ENCODE measurements around the gene ERMP1. TPM values are rescaled to one million over a fixed set of nuclear protein-coding genes. Genes with fewer than 3 reads are reported as not detected.

The ERMP1 gene
- polyA plus RNA-seq, 2 of the 4 experiments (the other 2 are of a cell fraction): 22.5 to 53.4 TPM

GRCh38 chr9:5868235-5868634 is 35.3 kb upstream of the ERMP1 start (continued):
- TF ChIP-seq KDM1A (IDR thresholded peaks at IDR 0.05; ENCODE audit: low read depth) (no peak), HOXA7 (CRISPR knock-in tag; IDR thresholded peaks at IDR 0.05) (no peak), POLR2AphosphoS2 (conservative IDR thresholded peaks at IDR 0.05; ENCODE audit: low read length) (no peak), HES2 (IDR thresholded peaks at IDR 0.05) (no peak), ATOH8 (CRISPR knock-in tag; IDR thresholded peaks at IDR 0.05; ENCODE audit: low read depth) (no peak), RFX5 (IDR thresholded peaks at IDR 0.05) (no peak), CHD4 (IDR thresholded peaks at IDR 0.05; ENCODE audit: borderline replicate concordance) (no peak), RARB (CRISPR knock-in tag; IDR thresholded peaks at IDR 0.05) (no peak)

- ChIA-PET POLR2A (no interaction called here), CTCF (interaction anchor here (1.4 to 3.5 kb wide), 4 partner anchors 19 to 34 kb away, joined by 3 to 18 read pairs (median 5); partner anchors contain the start of gene ERMP1)
- Histone ChIP-seq H3K9me3 (no peaks in the 10 kb centered on the region), H3K4me1 (peaks cover 10% of the 10 kb centered on the region), H3K4me2 (no peak overlapping the region), H3K27ac (no peak overlapping the region), H3K4me3 (no peak overlapping the region)
- DNase-seq (ENCODE audit: low read depth in 1 of 2, low spot score in 1 of 2): no peak
- no peak for FAIRE-seq
- no peak for ATAC-seq
- no peak for TF ChIP-seq FOXS1 (CRISPR knock-in tag; IDR thresholded peaks at IDR 0.05)
- no peak for TF ChIP-seq USF2 (IDR thresholded peaks at IDR 0.05)
- WGBS (ENCODE audit: missing lambda C conversion rate): 76% methylated on average over 3 of the region's 3 CpGs
Observed at GRCh38 chr9:5866685-5867084, 33.8 kb upstream of the ERMP1 start.

- TF ChIP-seq ESRRA (IDR thresholded peaks at IDR 0.05; ENCODE audit: borderline replicate concordance, low read length) (no peak), POLR2AphosphoS2 (conservative IDR thresholded peaks at IDR 0.05; ENCODE audit: low read length) (no peak), JUNB (IDR thresholded peaks at IDR 0.05) (no peak), NPAS2 (CRISPR knock-in tag; IDR thresholded peaks at IDR 0.05; ENCODE audit: borderline replicate concordance) (no peak), GATA3 (IDR thresholded peaks at IDR 0.05; ENCODE audit: borderline replicate concordance) (no peak), EP300 (IDR thresholded peaks at IDR 0.05) (no peak), ZNF302 (CRISPR knock-in tag; IDR thresholded peaks at IDR 0.05) (no peak), HMGXB4 (CRISPR knock-in tag; IDR thresholded peaks at IDR 0.05; ENCODE audit: borderline replicate concordance) (no peak), PBX3 (IDR thresholded peaks at IDR 0.05) (no peak), HOXB13 (CRISPR knock-in tag; IDR thresholded peaks at IDR 0.05; ENCODE audit: low read depth) (no peak), SMC3 (IDR thresholded peaks at IDR 0.05) (no peak), FOSB (CRISPR knock-in tag; IDR thresholded peaks at IDR 0.05) (no peak), POLR2A (IDR thresholded peaks at IDR 0.05; ENCODE audit: low read length) (no peak), MAX (IDR thresholded peaks at IDR 0.05) (no peak), ZC3H11A (IDR thresholded peaks at IDR 0.05) (no peak), ZSCAN20 (CRISPR knock-in tag; IDR thresholded peaks at IDR 0.05) (no peak)
- H3K4me2 ChIP-seq: no peak overlapping the region
- ChIA-PET POLR2A (no interaction called here), CTCF (interaction anchor here (1.4 to 3.5 kb wide), 3 partner anchors 19 to 32 kb away, joined by 3 to 18 read pairs (median 4); no protein-coding TSS in a partner anchor)
- DNase-seq (ENCODE audit: low read depth in 1 of 2, low spot score in 1 of 2) (no peak), ATAC-seq (no peak), FAIRE-seq (no peak)
- H3K4me1 ChIP-seq: peaks cover 10% of the 10 kb centered on the region
- no peaks in the 10 kb centered on the region for H3K9me3 ChIP-seq
- no peak overlapping the region for H3K27ac ChIP-seq
- H3K4me3 ChIP-seq: no peak overlapping the region
- WGBS (ENCODE audit: missing lambda C conversion rate): 94% methylated on average over 2 of the region's 2 CpGs
Observed at GRCh38 chr9:5866272-5866671, 33.4 kb upstream of the ERMP1 start.
